SW480 (cell line): Measurements from ENCODE around the gene CDH23.

Experiments
- DNase-seq: peaks from one replicate; pipeline ENCODE4 v3.0.0-alpha.2; 2016; ENCODE audit warnings: low spot score

The CDH23 gene

DNA sequence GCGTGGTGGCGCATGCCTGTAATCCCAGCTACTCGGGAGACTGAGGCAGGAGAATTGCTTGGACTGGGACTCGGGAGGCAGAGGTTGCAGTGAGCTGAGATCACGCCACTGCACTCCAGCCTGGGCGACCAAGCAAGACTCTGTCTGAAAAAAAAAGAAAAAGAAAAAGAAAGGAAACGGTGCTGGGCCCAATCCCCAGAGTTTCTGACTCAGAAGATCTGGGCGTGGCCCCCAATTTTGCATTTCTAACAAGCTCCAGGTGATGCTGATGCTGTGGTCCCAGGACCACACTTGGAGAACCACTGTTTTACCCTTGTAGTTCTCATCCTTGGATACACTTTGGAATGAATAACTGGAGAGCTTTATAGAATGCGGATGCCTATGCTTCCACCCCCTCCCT, 243.9 kb downstream of the CDH23 start:
- no peak for DNase-seq

DNA sequence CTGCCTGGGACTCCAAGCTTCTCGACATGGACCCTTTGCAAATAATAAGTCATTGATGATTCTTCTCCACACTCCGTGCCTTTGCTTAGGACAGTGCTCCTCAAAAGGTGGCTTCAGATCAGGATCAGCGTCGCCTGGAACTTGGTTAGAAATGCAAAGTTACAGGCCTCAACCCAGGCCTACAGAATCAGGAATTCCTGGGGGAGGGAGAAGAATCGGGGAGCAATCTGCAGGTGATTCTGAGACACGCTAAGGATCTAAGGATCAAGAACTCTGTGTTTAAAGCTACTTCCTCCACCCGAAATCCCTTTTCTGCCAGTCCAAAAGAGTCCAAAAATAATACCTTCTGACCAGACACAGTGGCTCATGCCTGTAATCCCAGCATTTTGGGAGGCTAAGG, 244.7 kb downstream of the CDH23 start:
- DNase-seq = no peak

DNA sequence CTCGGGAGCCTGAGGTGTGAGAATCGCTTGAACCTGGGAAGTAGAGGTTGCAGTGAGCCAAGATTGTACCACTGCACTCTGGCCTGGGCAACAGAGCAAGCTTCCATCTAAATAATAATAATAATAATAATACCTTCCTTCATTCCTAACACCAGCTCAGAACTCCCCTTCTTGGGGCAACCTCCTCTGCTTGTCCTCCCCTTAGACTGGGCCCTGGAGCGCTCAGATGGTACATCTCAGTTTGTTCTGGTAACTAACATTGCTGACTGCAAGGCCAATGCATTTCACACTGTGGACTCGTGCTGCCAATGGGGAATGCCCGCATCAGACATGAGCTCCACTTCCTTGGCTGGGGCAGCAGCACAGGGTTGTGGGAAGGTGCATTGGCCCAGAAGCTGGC, 245.3 kb downstream of the CDH23 start:
- no peak for DNase-seq

DNA sequence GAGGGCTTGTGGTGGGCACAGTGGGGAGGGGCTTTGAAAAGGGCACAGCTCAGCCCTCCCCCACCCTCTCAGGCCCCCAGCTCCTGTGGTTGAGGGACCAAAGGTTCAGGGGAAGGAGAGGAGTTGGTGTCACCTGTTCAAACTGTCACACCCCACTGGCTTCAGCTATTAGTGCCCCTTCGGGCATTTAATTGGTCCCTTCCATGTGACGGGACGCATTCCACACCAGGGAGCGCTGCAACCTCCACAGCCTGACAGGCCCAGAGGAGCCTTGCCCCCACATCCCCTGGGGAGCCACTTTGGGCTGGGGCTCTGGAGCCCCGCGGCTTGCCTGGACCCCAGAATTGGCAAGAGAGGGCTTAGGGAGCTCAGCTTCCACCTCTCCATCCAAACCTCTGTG, 247.2 kb downstream of the CDH23 start:
- DNase-seq = no peak

DNA sequence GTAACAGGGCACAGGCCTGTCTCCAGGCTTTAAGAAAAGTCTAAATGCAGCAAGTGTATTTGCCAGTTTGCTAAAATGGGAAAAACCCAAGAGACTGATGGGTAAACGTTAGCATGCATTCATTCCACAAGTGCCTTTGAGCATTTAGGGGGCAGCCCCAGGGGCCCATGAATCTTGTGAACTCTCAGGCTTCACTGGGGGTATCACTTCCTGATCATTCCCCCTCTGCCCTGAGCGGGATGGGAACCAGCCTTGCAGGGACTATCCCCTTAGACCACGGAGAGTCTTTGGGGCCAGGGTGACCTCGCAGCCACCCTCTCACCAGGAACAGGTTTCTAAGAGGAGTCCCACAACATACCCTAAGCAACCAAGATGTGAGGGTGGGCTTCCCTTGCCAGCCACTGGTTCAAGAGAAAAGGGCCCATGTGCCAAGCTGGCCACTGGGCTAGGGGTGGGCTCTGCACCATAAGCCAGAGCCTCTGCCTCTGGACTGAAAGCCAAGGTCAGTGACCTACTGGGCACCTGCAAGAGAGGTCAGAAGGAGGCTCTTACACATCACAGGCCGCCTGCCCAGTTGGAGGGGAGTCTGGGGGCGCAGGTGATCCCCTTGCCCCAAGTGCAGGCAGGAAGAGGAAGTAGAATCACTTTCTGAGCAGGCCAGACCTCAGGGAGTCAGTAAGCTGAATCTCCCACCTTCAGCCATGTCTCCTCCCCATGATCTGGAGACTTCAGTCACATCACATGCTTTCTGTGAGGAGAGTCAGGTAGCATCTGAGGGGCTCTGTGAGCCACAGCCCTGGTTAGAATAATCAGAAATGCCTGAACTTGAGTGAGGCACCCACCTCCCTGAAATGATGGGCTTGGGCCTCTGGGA, 247.8 kb downstream of the CDH23 start:
- DNase-seq = no peak

DNA sequence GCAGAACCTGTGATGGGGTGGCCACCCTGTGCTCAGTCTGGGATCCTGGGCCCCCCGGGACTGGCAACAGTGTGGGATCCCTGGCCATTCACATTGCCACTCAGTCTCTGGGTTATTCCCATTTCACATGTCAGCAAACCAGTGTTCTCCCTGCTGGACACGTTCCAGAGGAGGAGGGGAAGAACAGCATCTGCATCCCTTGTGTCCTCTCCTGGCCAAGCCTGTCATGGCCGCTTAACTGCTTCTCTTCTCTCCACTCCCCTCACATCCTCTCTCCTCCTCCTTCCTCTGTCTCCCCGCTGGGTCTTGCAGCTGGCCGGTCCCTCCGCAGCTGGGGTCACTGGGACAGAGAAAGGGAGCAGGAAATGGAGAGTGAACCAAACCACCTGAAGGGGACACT, 248.5 kb downstream of the CDH23 start:
- no peak for DNase-seq

DNA sequence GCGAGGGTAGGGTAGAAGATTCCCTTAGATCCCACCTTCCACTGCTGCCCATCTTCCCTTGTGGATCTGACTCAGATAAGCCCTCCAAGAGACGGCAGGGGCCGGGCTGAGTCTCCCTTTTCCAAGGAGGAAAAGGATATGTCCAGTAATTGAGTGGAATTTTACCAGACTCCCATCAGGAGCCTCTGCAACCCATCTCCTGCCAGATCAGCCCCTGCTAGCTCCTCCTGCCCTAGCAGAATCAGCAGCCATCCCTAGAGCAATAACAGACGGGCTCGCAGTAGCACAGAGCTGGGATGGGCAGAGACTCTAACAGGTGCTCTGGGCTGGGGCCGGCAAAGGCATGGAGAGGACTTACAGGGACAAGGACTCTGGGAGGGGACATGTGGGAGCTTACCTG, 249.3 kb downstream of the CDH23 start:
- no peak for DNase-seq

DNA sequence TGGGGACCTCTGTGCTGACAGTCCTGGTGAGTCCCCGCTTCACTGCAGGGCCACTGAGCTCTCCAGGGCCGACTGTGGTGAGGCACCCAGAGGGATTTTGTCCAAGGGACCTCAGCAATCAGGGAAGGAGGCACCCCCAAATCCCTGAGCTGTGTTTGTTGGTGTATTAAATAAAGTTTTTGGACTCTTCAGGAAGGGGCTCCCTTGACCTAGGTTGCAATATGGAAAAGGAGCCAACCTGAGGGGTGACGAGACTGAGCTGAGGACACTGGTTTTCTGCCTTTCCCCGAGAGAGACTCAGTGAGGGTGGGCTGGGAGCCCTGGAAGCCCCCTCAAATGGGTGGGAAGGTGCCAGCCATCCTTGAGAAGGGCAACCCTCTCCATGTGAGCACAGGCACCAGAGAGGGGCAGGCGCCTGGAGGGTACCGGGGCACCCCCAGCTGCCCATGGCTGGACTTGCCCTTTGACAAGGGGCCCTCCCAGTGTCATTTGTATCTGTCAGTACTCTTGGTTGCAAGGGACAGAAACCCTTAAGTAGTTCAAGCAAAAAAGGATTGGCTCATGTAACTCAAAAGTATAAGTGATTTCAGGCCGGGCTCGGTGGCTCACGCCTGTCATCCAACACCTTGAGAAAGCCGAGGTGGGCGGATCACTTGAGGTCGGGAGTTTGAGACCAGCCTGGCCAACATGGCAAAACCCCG, 250.0 kb downstream of the CDH23 start:
- no peak for DNase-seq

DNA sequence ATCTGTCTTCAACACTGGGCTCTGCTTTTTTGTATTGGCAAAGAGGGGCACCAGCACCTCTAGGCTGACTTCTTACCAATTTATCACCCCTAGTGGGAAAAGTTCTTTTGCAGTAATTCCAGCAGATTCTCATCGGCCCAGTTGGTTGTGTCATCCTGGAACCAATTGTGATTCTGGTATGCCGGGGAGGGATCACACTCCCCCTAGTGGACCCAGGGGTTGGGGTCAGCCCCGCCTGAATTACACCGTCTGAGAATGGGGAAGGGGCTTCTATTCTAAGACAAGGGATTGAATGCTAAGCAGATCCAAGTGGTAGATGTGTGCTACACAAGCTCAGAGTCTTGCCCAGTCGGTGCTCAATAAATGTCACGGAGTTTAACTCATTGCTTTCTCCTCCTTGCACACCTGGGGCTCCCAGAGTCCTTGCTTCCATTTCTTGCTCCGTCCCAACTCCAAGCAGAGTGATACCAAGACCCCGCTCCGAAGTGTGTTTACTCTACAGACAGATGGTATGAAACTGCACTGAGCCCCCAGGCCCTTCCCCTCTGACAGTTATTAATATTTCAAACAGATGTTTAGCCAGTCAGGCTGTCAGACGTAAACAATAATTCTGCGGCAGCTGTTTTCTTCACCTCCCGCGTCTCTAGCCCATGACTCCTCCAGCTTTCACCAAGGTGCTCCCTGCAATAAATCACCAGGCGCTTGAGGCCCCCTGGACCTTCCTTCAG, 251.0 kb downstream of the CDH23 start:
- no peak for DNase-seq

DNA sequence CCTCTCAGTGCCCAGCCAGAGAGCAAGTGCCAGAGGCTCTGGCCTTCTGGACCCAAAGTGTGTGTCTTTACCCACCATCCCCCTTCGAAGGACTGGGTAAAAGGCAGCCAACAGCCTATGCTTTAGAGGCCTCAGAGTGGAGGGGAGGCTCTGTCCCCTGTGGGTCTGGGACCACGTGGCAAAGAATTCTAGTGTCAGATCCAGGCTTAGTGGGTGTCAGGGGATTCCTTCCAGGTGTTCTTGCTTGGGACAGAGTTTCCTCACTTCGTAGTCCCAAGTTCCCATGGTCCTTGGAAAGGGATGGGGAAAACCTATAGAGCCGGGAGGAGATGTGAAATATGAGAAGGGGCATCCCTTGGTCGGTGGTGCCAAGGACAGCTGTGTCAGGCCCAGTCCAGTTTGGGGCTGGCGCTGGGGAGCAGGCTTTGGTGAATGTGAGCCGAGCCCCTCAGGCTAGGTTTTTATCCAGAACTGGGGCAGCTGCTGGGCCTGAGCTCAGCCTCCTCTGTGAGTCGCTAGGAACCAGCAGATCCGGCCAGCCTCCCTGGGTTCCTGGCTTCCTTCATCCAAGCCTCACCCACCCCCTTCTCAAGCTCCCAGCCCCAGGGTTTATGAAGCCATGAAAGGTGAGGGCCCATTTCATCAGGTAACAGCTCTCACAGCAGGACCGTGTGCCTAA, 251.7 kb downstream of the CDH23 start:
- DNase-seq = no peak

DNA sequence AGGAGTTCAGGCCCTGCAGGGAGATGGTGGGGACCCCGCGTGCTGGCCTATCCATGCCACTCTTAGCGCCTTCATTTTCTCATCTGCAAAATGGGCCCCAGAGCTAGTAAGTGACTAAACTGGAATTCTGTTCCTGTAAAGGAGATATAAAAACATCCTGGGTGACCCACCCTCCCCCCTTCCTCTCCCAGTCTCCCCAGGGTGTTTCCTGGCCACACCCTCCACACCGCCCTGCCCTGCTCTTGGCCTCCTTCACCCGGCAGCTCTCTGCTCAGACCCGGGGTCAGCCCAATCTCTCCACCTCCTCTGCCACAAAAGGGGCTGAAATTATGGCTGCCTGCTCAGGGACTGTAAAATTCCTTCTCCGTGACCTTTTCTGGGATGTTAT, 252.2 kb downstream of the CDH23 start:
- no peak for DNase-seq

DNA sequence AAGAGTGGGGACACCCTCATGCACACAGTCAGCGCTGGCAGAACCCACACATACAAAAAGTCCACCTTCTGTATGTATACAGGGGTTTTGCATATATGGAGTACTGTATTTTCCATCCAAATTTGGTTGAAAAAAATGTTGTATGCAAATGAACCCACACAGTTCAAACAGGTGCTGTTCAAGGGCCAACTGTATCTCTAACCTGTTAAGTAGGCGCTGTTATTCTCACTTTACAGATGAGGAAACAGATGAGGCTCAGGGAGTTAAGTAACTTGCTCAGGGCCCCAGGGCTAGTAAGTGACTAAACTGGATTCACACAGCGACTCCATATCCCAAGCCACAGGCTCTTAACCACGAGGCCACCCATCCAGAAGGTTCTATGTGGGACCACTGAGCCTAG, 252.9 kb downstream of the CDH23 start:
- no peak for DNase-seq

DNA sequence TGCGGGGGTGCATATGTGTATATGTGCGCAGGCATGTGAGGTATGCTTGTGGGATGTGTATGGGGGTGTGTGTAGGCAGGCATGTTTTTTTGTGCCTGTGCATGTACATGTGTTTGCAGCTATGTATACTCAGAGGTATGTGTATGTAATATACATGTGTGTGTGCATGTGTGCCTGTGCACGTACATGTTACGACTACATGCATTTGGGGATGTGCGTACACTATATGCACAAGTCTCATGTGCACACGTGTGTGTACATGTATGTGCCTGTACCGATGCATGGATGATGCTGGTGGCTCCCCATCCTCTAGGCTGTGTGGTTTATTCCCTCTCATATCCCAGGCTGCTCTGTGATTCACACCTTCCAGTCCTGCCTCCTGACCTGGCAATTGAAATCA, 253.7 kb downstream of the CDH23 start:
- DNase-seq = no peak

DNA sequence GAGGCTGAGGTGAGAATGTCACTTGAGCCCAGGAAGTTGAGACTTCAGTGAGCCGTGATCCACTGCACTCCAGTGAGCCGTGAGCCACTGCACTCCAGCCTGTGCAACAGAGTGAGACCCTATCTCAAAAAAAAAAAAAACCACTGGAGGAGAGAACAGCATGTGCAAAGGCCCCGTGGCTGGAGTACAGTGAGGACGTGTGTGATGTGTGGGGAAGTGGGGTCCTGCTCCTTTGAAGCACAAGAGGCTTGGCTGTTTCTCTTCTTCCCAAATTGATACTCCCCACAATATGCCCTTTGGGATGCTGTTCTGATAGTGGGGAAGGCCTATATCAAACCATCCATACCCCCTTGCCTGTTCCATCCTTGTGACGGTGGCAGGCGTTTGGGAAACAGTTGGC, 254.7 kb downstream of the CDH23 start:
- DNase-seq = no peak

DNA sequence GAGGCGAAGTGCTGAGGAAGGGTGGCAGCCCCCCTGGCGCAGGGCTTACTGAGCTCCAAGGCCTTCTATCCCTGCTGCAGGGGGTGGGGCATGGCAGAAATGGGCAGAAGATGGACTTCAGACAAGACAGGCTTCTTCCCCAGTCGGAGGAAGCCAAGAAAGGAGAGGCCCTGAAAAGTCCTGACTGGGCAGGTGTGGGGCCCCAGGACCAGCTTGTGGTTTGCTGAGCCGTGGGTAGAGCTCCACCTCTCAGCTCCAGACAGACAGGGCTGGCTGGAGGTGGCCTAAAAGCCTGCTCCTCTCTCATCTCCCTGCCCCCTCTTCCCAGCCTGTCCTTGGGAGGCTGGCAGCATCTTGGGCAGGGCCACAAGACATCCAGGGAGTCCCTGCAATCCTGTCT, 255.2 kb downstream of the CDH23 start:
- no peak for DNase-seq

DNA sequence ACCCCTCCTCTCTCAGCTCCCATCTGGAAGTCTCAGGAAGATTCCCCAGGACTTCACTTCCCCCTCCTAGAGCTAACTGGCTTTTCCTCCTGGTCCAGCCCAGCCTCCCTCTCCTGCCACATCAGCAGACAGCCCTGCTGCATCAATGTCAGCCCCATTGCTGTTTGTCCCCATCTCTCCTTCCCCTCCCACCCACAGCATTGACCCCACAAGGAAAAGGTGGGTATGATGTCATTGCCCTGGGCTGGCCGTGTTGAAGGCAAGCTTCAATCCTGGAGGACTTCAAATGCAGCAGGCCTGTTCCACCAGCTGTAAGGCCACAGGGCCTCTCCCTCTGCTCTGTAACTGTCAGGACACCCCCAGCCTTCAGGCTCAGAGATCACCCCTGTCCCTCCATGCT, 256.3 kb downstream of the CDH23 start:
- no peak for DNase-seq

DNA sequence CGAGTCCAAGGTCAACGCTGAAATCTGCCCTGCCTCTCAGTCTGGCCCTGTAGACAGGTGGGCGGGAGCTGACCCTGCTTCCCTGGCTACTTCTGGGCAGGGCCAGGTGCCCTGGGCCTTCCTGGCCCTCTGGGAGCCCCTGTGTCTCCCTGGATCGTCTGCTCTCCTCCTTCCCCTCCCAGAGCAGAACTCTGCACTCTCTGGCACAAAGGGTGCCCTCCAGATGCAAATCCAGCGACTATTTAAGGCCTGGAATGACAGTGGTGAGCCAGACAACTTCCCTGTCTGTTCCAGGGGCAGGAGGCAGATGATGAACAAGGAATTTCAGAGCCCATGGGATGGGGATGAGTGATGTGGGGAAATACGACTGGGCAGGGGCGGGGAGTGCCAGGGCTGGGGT, 259.5 kb downstream of the CDH23 start:
- DNase-seq = no peak

DNA sequence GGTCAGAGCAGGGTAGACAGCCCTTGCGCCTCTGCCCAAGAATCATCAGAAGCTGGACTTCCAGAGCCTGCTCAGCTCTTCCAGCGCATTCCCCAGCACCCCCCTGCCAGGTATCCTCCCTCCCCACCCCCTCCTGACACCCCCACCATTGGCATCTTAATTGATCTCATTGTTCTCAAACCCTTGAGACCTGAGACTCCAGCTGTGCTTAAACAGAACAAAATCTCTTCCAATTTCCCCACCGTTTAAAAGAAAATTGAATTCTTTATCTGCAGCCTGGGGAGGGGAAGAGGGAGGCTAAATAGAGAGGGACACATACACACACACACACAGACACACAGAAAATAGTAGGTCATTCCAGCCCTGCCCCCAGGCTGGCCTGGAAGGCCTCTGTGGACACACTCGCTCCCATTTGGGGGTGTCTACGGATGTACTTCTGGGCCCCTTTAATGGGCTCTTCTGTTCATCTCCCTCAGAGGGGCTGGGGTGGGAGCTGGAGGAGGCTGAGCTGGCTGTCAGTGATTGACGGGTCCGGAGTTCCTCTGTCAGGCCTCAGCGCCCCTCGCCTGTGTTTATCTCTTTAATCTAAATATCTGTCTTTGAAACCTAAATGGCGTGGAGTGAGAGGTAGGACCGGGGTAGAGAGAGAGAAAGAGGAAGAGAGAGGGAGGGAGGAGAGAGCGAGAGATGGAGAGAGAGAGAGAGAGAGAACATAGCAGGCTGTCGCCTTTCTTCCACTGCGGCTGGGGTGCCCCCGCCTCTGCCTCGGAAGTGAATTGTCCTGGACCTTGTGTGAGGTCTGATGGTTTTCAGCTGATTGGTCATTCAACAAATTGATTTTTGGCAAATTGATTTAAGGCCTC, 261.1 kb downstream of the CDH23 start:
- no peak for DNase-seq

DNA sequence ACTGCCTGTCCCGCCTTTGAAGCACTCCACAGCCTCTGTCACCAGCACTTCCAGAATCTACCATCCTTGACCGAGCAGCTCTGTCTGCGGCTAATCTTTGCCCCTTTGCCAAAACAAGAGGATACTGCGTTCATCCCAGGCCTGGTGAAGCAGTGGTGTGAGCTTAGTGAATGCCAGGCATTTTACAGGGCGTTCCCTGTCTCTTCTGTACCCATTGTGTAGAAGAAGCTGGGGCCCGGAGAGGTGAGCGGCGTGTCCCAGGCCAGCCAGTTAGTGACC, 261.7 kb downstream of the CDH23 start:
- DNase-seq = no peak

DNA sequence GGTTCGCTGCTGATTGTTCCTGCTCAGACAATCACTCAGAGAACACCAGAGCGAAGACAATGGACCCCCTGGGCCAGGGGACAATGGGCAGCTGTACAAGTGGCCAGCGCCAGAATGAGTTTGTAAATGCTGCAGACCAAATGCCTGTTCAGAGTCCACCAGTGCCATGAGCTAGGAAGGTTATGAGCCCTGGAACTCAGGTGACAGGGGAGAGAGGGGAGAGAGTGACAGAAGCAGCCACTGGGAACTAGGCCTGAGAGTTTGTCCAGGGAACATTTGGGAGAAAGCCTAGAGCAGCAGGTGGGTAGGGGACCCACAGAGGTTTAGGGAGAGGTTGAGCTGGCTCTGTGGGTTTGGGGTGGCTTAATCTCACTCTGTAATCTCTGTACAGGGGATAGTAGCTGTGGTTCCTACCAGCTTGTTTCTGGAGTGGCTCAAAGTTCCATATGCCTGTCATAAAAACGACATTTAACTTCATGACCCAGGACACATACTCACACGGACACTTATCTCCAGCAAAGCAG, 262.5 kb downstream of the CDH23 start:
- DNase-seq = no peak

DNA sequence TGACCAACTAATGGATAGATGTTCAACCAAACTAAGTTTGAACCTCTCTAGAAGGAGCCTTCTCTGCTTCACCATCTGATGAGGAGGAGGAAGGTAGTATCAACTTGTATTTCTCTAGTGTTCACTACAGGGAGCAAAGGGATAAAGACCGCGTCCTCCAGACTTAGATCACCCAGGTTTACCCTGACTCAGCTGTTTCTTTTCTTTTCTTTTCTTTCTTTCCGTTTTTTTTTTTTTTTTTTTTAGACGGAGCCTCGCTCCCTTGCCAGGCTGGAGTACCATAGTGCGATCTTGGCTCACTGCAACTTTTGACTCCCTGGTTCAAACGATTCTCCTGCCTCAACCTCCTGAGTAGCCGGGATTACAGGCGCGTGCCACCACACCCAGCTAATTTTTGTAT, 263.0 kb downstream of the CDH23 start:
- no peak for DNase-seq

DNA sequence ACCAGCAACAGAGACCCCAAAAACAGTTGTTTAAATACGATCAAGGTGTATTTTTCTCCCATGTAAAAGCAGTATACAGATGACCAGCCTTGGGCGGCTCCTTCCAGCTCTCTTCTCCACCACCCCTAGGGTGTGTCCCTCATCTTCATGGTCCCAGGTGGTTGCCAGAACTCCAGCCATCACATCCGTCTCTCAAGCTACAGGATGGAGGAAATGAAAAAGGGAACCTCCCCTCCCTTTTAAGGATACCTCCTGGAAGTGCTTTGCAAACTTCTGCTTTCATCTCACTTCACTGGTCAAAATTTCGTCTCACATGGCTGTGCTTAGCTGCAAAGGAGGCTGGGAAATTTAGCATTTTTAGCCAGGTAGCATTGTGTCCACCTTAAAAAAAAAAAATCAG, 263.6 kb downstream of the CDH23 start:
- DNase-seq = no peak
